GM23338 (cell line): ENCODE data around the gene ARL4A. TPM values are rescaled to one million over a fixed set of nuclear protein-coding genes. Genes with fewer than 3 reads are reported as not detected.

Experiments used
- ATAC-seq: fragments of 200-7000 bp; cut with Tn5 transposase; 3 replicates; pipeline ENCODE4 v1.9.1; 2020
- DNase-seq: peaks from one replicate; pipeline ENCODE4 v3.0.0-alpha.2; 2015; ENCODE audit warnings: low spot score
- H2AFZ ChIP-seq: fragments of 200-600 bp; sonication (generic); 2 replicates; pipeline ENCODE4 v1.8.0; 2016; ENCODE audit warnings: antibody characterized with exemption, mild to moderate bottlenecking, moderate library complexity
- H3F3A ChIP-seq: fragments of 200-600 bp; sonication (generic); replicated peaks from 2 replicates; pipeline ENCODE4 v1.8.0; 2017; ENCODE audit warnings: antibody characterized with exemption, mixed run types, low read depth
- H3K27ac ChIP-seq: fragments of 200-600 bp; sonication (generic); 2 replicates; pipeline ENCODE4 v1.6.1; 2016; ENCODE audit warnings: low read depth
- H3K27me3 ChIP-seq: fragments of 200-600 bp; sonication (generic); 2 replicates; pipeline ENCODE4 v1.8.0; 2016; ENCODE audit warnings: mild to moderate bottlenecking, mixed run types, moderate library complexity; ENCODE audit not compliant: insufficient read depth
- H3K36me3 ChIP-seq: fragments of 200-600 bp; sonication (generic); 2 replicates; pipeline ENCODE4 v1.8.0; 2016; ENCODE audit warnings: mild to moderate bottlenecking; ENCODE audit not compliant: insufficient read depth
- H3K4me1 ChIP-seq: fragments of 200-600 bp; sonication (generic); 2 replicates; pipeline ENCODE4 v1.8.0; 2016; ENCODE audit warnings: mild to moderate bottlenecking, moderate library complexity; ENCODE audit not compliant: insufficient read depth
- H3K4me2 ChIP-seq: fragments of 200-600 bp; sonication (generic); 2 replicates; pipeline ENCODE4 v1.7.1; 2017; ENCODE audit warnings: mixed run types
- H3K4me3 ChIP-seq: fragments of 200-600 bp; sonication (generic); 2 replicates; pipeline ENCODE4 v1.6.1; 2016; ENCODE audit warnings: mixed run types
- H3K79me2 ChIP-seq: fragments of 200-600 bp; sonication (generic); replicated peaks from 2 replicates; pipeline ENCODE4 v1.8.0; 2017; ENCODE audit warnings: mild to moderate bottlenecking; ENCODE audit not compliant: insufficient read depth
- H3K9me2 ChIP-seq: fragments of 200-600 bp; sonication (generic); 2 replicates; pipeline ENCODE4 v1.8.0; 2017; ENCODE audit not compliant: insufficient read depth
- H4K20me1 ChIP-seq: fragments of 200-600 bp; sonication (generic); replicated peaks from 2 replicates; pipeline ENCODE4 v1.8.0; 2017; ENCODE audit warnings: mild to moderate bottlenecking; ENCODE audit not compliant: insufficient read depth
- H3K27ac Mint-ChIP-seq: 2 replicates; pipeline ENCODE4 v1.8.0; 2020; ENCODE audit warnings: inconsistent platforms, mild to moderate bottlenecking, moderate library complexity, mixed read lengths
- H3K27me3 Mint-ChIP-seq: 3 replicates; pipeline ENCODE4 v1.8.0; 2022; ENCODE audit warnings: low read depth, mild to moderate bottlenecking, moderate library complexity, mixed read lengths, inconsistent platforms; ENCODE audit not compliant: insufficient read depth, poor library complexity
- H3K36me3 Mint-ChIP-seq: 3 replicates; pipeline ENCODE4 v1.8.0; 2021; ENCODE audit warnings: low read depth, mild to moderate bottlenecking, inconsistent platforms, moderate library complexity, mixed read lengths
- H3K4me1 Mint-ChIP-seq: 3 replicates; pipeline ENCODE4 v1.8.0; 2020; ENCODE audit warnings: mild to moderate bottlenecking, inconsistent platforms, mixed read lengths
- H3K4me3 Mint-ChIP-seq: 3 replicates; pipeline ENCODE4 v1.8.0; 2021; ENCODE audit warnings: moderate library complexity, mild to moderate bottlenecking, inconsistent platforms, mixed read lengths
- H3K9me3 Mint-ChIP-seq: 3 replicates; pipeline ENCODE4 v1.8.0; 2020; ENCODE audit warnings: moderate library complexity, mild to moderate bottlenecking, inconsistent platforms, mixed read lengths
- CREB1 ChIP-seq: fragments of 250-450 bp; sonication (Bioruptor Pico); IDR thresholded peaks from 2 replicates; pipeline ENCODE4 v1.5.0; 2020; ENCODE audit warnings: low read depth, mild to moderate bottlenecking, moderate library complexity
- CTCF ChIP-seq, 2 experiments: fragments of 200-600 bp in 1 of 2; sonication (generic) in 1 of 2; conservative IDR thresholded peaks; 2 replicates each; pipeline versions ENCODE4 v1.5.1 to v1.6.1; 2016 to 2017; ENCODE audit warnings: antibody characterized with exemption in 2 of 2, low read depth in 2 of 2, mild to moderate bottlenecking in 2 of 2, moderate library complexity in 1 of 2
- ETS1 ChIP-seq: IDR thresholded peaks from 2 replicates; pipeline ENCODE4 v1.6.1; 2016; ENCODE audit warnings: antibody characterized with exemption
- EZH2 ChIP-seq: fragments of 200-600 bp; sonication (generic); IDR thresholded peaks from one replicate; pipeline ENCODE4 v1.8.0; 2017; ENCODE audit warnings: antibody characterized with exemption, mild to moderate bottlenecking, low read depth; ENCODE audit not compliant: unreplicated experiment
- EZH2phosphoT487 ChIP-seq: fragments of 200-600 bp; sonication (generic); IDR thresholded peaks from one replicate; pipeline ENCODE4 v1.8.1; 2018; ENCODE audit warnings: antibody characterized with exemption; ENCODE audit not compliant: unreplicated experiment
- JUNB ChIP-seq: IDR thresholded peaks from one replicate; pipeline ENCODE4 v1.6.1; 2016; ENCODE audit warnings: antibody characterized with exemption; ENCODE audit not compliant: unreplicated experiment
- NANOG ChIP-seq: IDR thresholded peaks from 2 replicates; pipeline ENCODE4 v1.6.1; 2016; ENCODE audit warnings: antibody characterized with exemption, borderline replicate concordance
- POLR2AphosphoS5 ChIP-seq: IDR thresholded peaks from 2 replicates; pipeline ENCODE4 v1.6.1; 2016; ENCODE audit warnings: antibody characterized with exemption, low read depth
- STAT1 ChIP-seq: IDR thresholded peaks from one replicate; pipeline ENCODE4 v1.6.1; 2016; ENCODE audit warnings: antibody characterized with exemption; ENCODE audit not compliant: unreplicated experiment
- ZNF114 ChIP-seq: fragments of 250-450 bp; sonication (Bioruptor Pico); IDR thresholded peaks from 2 replicates; pipeline ENCODE4 v1.5.0; 2020; ENCODE audit warnings: mild to moderate bottlenecking, moderate library complexity
- ZNF331 ChIP-seq: fragments of 250-450 bp; sonication (Bioruptor Pico); IDR thresholded peaks from 2 replicates; pipeline ENCODE4 v1.5.0; 2020; ENCODE audit warnings: low read depth, mild to moderate bottlenecking, moderate library complexity
- ZNF462 ChIP-seq: fragments of 250-450 bp; sonication (Bioruptor Pico); IDR thresholded peaks from 2 replicates; pipeline ENCODE4 v1.5.0; 2020; ENCODE audit warnings: mild to moderate bottlenecking, moderate library complexity
- polyA plus RNA-seq: library from polyadenylated mRNA; unstranded; fragments of >200 nt; fragmentation: Nextera tagmentation; extraction: Ambion mirVana; gene quantifications from 2 replicates; pipeline ENCODE4 v1.2.1, GENCODE V29; 2016
- total RNA-seq: library from RNA; depleted of rRNA; stranded (reverse); fragments of >200 nt; shearing (Covaris generic); gene quantifications from 2 replicates; pipeline ENCODE4 v1.2.3, GENCODE V29; 2014
- TF ChIP-seq, protein P1 (sequence below): IDR thresholded peaks from one replicate; pipeline ENCODE4 v1.6.1; 2018; ENCODE audit warnings: antibody characterized with exemption; ENCODE audit not compliant: unreplicated experiment

ARL4A gene
- total and polyA plus RNA-seq, 2 experiments from 2014 or later: 48.9 to 82.5 TPM

GRCh38 chr7:12727455-12728191 lies 40.2 kb downstream of the ARL4A start:
- DNase-seq: no peak
- no peak overlapping the region for H3K4me3 ChIP-seq
- H3K36me3 Mint-ChIP-seq: no peaks in the 10 kb centered on the region
- no peaks in the 10 kb centered on the region for H3K79me2 ChIP-seq
- no peak overlapping the region for H3K4me3 Mint-ChIP-seq
- ATAC-seq: no peak
- no peaks in the 10 kb centered on the region; the same call in 2 of the 3 replicates for H3K9me3 Mint-ChIP-seq
- H4K20me1 ChIP-seq: no peaks in the 10 kb centered on the region
- no peak overlapping the region for H3K27ac ChIP-seq
- H3K36me3 ChIP-seq: no peaks in the 10 kb centered on the region
- no peaks in the 10 kb centered on the region for H3K27me3 ChIP-seq
- no peaks in the 10 kb centered on the region for H3F3A ChIP-seq
- H3K4me2 ChIP-seq: no peak overlapping the region
- peaks cover 5% of the 10 kb centered on the region for H3K27me3 Mint-ChIP-seq
- H3K27ac Mint-ChIP-seq: peak overlapping the region; percentile 24; the same call in 1 of the 2 replicates
- no peak for TF ChIP-seq ETS1
- TF ChIP-seq NANOG: no peak
- TF ChIP-seq ZNF331 (CRISPR knock-in tag): no peak
- TF ChIP-seq STAT1: no peak
- no peak for TF ChIP-seq EZH2phosphoT487
- no peak for TF ChIP-seq JUNB
- no peak for TF ChIP-seq POLR2AphosphoS5
- TF ChIP-seq ZNF114: no peak
- no peak for TF ChIP-seq CTCF (conservative IDR thresholded peaks at IDR 0.05; ENCODE audit: low read depth in 2 of 2)
- TF ChIP-seq, protein P1, sequence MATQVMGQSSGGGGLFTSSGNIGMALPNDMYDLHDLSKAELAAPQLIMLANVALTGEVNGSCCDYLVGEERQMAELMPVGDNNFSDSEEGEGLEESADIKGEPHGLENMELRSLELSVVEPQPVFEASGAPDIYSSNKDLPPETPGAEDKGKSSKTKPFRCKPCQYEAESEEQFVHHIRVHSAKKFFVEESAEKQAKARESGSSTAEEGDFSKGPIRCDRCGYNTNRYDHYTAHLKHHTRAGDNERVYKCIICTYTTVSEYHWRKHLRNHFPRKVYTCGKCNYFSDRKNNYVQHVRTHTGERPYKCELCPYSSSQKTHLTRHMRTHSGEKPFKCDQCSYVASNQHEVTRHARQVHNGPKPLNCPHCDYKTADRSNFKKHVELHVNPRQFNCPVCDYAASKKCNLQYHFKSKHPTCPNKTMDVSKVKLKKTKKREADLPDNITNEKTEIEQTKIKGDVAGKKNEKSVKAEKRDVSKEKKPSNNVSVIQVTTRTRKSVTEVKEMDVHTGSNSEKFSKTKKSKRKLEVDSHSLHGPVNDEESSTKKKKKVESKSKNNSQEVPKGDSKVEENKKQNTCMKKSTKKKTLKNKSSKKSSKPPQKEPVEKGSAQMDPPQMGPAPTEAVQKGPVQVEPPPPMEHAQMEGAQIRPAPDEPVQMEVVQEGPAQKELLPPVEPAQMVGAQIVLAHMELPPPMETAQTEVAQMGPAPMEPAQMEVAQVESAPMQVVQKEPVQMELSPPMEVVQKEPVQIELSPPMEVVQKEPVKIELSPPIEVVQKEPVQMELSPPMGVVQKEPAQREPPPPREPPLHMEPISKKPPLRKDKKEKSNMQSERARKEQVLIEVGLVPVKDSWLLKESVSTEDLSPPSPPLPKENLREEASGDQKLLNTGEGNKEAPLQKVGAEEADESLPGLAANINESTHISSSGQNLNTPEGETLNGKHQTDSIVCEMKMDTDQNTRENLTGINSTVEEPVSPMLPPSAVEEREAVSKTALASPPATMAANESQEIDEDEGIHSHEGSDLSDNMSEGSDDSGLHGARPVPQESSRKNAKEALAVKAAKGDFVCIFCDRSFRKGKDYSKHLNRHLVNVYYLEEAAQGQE: no peak
- no peak for TF ChIP-seq ZNF462
- no peak for TF ChIP-seq EZH2
- TF ChIP-seq CREB1 (CRISPR knock-in tag): no peak
- no peak overlapping the region for H2AFZ ChIP-seq
- no peaks in the 10 kb centered on the region for H3K9me2 ChIP-seq
- H3K4me1 Mint-ChIP-seq: peaks cover 43% of the 10 kb centered on the region
- H3K4me1 ChIP-seq: peaks cover 40% of the 10 kb centered on the region
